Testis (tissue), 3 donors: ENCODE measurements around the gene ERBB2. TPM values are rescaled to one million over a fixed set of nuclear protein-coding genes. Genes with fewer than 3 reads are reported as not detected.

ENCODE experiments used
- DNase-seq: peaks from one replicate; pipeline ENCODE4 v3.0.0-alpha.2; 2019
- H3K27ac ChIP-seq, 2 donors: fragments of 200-600 bp; sonication (generic); one replicate each; pipeline ENCODE4 v1.5.1; 2019
- H3K27me3 ChIP-seq: fragments of 200-600 bp; sonication (generic); one replicate; pipeline ENCODE4 v1.5.1; 2019
- H3K36me3 ChIP-seq: fragments of 200-600 bp; sonication (generic); one replicate; pipeline ENCODE4 v1.5.1; 2017; ENCODE audit warnings: low read depth; ENCODE audit errors: missing control alignments
- H3K4me1 ChIP-seq: fragments of 200-600 bp; sonication (generic); one replicate; pipeline ENCODE4 v1.5.1; 2019
- H3K4me3 ChIP-seq, 2 donors: fragments of 200-600 bp; sonication (generic); one replicate each; pipeline ENCODE4 v1.5.1; 2017 to 2019
- H3K9me3 ChIP-seq: fragments of 200-600 bp; sonication (generic); one replicate; pipeline ENCODE4 v1.5.1; 2017
- CTCF ChIP-seq, 3 experiments: fragments of 450-650 bp in 2 of 3; fragments of 200-600 bp in 1 of 3; sonication (generic) in 1 of 3; IDR thresholded peaks; one replicate each; pipeline ENCODE4 v1.5.1; 2016 to 2019; ENCODE audit warnings: antibody characterized with exemption in 3 of 3, mild to moderate bottlenecking in 2 of 3, moderate library complexity in 1 of 3
- POLR2A ChIP-seq: fragments of 450-650 bp; IDR thresholded peaks from one replicate; pipeline ENCODE4 v1.6.1; 2017; ENCODE audit warnings: antibody characterized with exemption, mild to moderate bottlenecking, moderate library complexity
- WGBS, 2 donors: methylation state at CpG; one replicate each; pipeline ENCODE4 v1.1.5; 2018; 5-methylcytosine and 5-hydroxymethylcytosine counted together
- intact Hi-C: fragments of 100-400 bp; cut with DNase I; formaldehyde crosslinking; loops from one replicate; pipeline ENCODE4 v1.15.1; 2023; ENCODE audit warnings: low total_unique reads
- polyA plus RNA-seq: library from polyadenylated mRNA; stranded (reverse); fragments of 350-450 nt; fragmentation: Illumina TruSeq; extraction: RNeasy Lipid Tissue Mini Kit (QIAGEN cat#74804); gene quantifications from one replicate; pipeline ENCODE4 v1.2.3, GENCODE V29; 2014; ENCODE audit warnings: low read depth, low replicate concordance; ENCODE audit not compliant: insufficient read depth
- total RNA-seq, 2 donors: library from RNA; depleted of rRNA; stranded (reverse); fragments of >200 nt; gene quantifications; one replicate each; pipeline ENCODE4 v1.2.3, GENCODE V29; 2016

ERBB2 gene
- total and polyA plus RNA-seq, 3 donors from 2014 or later: 32.1 to 40.0 (median 32.1) TPM

GRCh38 chr17:39678340-39679116 is 21.3 kb upstream of the ERBB2 start:
- H3K36me3 ChIP-seq: no peaks in the 10 kb centered on the region
- WGBS, 2 donors: 88 to 90% methylated on average over 13 of the region's 13 CpGs
- DNase-seq: no peak
- TF ChIP-seq CTCF (IDR thresholded peaks at IDR 0.05): no peak
- TF ChIP-seq POLR2A: no peak
- H3K27ac ChIP-seq: no peak overlapping the region
- no peaks in the 10 kb centered on the region for H3K27me3 ChIP-seq
- intact Hi-C loops: no loop called here
- H3K9me3 ChIP-seq: no peaks in the 10 kb centered on the region
- H3K4me1 ChIP-seq: no peaks in the 10 kb centered on the region
- H3K4me3 ChIP-seq: no peak overlapping the region

GRCh38 chr17:39679521-39680192 is 20.2 kb upstream of the ERBB2 start:
- H3K36me3 ChIP-seq: no peaks in the 10 kb centered on the region
- H3K27me3 ChIP-seq: no peaks in the 10 kb centered on the region
- TF ChIP-seq CTCF (IDR thresholded peaks at IDR 0.05) (no peak), POLR2A (no peak)
- no peak overlapping the region for H3K4me3 ChIP-seq
- WGBS, 2 donors: 79 to 83% methylated on average over 9 to 12 of the region's 12 CpGs
- no peaks in the 10 kb centered on the region for H3K4me1 ChIP-seq
- intact Hi-C loops: no loop called here
- no peak for DNase-seq
- no peak overlapping the region for H3K27ac ChIP-seq
- H3K9me3 ChIP-seq: no peaks in the 10 kb centered on the region

- Histone ChIP-seq H3K36me3 (no peaks in the 10 kb centered on the region), H3K4me1 (peaks cover under 1% of the 10 kb centered on the region), H3K4me3 (no peak overlapping the region), H3K9me3 (no peaks in the 10 kb centered on the region), H3K27me3 (no peaks in the 10 kb centered on the region), H3K27ac (no peak overlapping the region)
- no peak for DNase-seq
- WGBS, 2 donors: 89% methylated on average over 8 to 9 of the region's 9 CpGs
- TF ChIP-seq CTCF (IDR thresholded peaks at IDR 0.05): no peak
- TF ChIP-seq POLR2A: no peak
- intact Hi-C loops: no loop called here
Measured at GRCh38 chr17:39683295-39683939, 16.4 kb upstream of the ERBB2 start.

GRCh38 chr17:39684369-39685192 is 15.3 kb upstream of the ERBB2 start:
- WGBS, 2 donors: 92 to 95% methylated on average over 12 of the region's 12 CpGs
- no peaks in the 10 kb centered on the region for H3K27me3 ChIP-seq
- no peak for DNase-seq
- H3K4me3 ChIP-seq: no peak overlapping the region
- peaks cover 5% of the 10 kb centered on the region for H3K4me1 ChIP-seq
- H3K36me3 ChIP-seq: no peaks in the 10 kb centered on the region
- no peaks in the 10 kb centered on the region for H3K9me3 ChIP-seq
- intact Hi-C loops: no loop called here
- H3K27ac ChIP-seq: no peak overlapping the region
- TF ChIP-seq CTCF (IDR thresholded peaks at IDR 0.05) (no peak), POLR2A (no peak)
